Kasumi-1 (cell line): ENCODE data around the gene CUL9.

Source experiments
- DNase-seq, 2 experiments: peaks; one replicate each; lab custom pipeline; 2025; lab: John Stamatoyannopoulos, UW

The CUL9 gene

GRCh38 chr6:43257367-43258145, 75.6 kb downstream of the CUL9 start:
- DNase-seq = no peak

- no peak for DNase-seq
Measured at GRCh38 chr6:43258180-43258579, 76.2 kb downstream of the CUL9 start.

- DNase-seq = no peak
Measured at GRCh38 chr6:43258807-43259686, 77.1 kb downstream of the CUL9 start.

DNA sequence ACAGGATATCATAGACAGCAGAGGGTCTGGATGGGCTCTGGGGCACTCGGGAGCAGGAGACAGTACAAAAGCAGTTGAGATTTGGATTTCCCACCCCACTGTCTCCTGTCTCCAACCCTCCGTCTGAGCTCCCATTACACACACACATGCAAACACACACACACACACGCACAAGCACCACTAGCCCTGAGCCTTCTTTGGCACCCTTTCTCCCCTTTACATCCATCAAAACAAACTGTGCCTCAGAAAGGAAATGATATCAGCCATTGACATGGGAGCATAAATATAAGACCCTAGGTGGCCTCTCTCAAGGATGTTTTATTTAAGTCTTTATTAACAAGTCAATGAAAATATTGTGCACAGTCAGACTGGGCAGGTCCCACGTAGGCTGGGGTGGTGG, 78.8 kb downstream of the CUL9 start:
- no peak for DNase-seq

DNA sequence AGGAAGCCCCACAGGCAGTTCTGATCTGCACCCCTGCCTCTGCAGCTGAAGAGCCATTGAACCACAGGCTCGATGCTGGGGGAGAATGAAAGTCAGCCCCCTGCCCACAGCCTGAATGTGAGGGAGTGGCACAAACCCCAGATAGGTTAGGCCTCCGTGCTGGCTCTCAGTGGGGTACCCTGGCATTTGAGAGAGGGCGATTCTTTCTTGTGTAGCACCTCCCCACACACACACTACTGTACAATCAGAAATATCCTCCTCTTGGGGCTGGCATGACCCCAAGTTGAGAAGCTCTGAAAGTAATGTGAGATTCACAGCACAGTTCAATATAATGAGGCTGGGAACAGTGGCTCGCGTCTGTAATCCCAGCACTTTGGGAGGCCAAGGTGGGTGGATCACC, 79.2 kb downstream of the CUL9 start:
- DNase-seq = no peak

DNA sequence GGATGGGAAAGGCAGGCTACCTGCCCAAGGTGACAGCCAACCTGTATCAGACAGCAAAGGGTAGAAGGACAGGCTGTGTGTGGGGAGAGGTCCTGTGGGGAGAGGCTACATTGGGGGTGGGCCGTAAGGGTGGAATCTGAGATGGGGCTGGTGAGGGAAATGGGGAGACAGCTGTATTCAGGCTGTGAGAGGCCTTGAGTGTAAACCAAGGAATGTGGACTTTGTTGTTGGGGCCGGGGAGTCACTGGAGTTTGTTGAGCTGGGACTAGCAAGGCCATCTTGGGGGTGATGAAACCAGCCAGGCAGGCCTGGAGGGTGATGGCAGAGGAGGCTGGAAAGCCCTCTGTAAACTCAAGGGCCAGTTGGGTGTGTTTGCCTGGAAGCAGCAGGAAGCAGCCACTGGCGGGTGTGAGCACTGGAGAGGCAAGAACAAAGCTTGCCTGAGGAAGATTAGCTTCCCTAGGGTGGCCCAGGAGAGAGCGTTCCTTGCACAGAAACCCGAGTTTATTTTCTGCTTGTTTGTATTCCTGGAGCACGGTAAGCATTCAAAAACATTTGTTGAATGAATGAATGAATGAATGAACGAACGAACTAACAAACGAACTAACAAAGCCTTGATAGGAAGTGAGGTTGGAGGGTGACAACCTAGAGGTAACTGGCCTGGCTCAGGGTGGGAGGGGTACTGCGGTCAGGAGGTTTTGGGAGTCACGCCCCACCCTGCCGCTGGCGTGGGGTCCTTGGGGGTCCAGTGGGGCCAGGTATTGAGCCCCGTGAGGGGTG, 80.2 kb downstream of the CUL9 start:
- DNase-seq = no peak

GRCh38 chr6:43262780-43263313, 80.9 kb downstream of the CUL9 start:
- DNase-seq = no peak

GRCh38 chr6:43263314-43264178, 81.5 kb downstream of the CUL9 start:
- peak; percentile 66 to 74 for DNase-seq

DNA sequence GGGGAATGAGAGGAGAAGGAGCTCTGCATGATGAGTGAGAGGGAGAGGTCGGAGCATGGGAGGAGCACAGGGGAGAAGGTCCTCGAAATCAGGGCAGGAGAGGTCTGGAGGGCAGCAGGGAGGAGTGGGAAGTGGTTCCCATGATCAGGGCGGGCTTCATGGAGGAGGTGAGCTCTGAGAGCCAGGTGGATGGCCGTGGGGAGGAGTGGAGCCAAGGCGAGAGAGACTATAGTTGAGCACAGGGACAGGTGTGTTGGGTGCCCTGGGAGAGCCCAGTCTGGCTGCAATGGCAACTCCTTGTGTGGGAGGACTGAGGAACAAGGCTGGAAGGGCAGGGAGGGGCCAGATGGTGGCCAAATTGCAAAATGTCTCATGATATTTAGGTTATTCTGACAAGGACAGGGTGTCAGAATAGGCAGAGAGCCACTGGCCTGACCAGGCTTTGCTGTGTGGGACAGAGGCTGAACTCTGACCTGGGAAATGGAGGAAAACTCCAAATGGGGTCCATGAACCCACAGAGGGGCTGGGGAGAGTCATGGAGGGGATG, 82.7 kb downstream of the CUL9 start:
- DNase-seq = no peak

DNA sequence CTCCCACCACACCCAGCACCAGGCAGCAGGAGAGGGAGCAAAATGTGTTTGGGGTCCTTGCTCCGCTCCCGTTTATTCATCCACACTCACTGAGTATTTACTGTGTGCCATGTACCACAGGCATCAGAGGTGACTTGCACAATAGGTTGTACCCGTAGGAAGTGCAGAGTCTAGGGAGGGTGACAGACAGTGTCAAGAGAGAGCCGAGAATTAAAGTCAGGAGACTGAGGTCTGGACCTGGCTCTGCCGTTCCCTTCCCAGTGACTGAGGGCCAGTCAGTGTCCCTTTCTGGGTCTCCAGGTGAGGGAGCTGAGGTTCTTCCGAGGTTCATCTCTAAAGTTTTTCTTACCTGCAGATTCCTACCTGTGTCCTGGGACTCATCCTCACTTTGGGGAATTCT, 83.6 kb downstream of the CUL9 start:
- DNase-seq = no peak

DNA sequence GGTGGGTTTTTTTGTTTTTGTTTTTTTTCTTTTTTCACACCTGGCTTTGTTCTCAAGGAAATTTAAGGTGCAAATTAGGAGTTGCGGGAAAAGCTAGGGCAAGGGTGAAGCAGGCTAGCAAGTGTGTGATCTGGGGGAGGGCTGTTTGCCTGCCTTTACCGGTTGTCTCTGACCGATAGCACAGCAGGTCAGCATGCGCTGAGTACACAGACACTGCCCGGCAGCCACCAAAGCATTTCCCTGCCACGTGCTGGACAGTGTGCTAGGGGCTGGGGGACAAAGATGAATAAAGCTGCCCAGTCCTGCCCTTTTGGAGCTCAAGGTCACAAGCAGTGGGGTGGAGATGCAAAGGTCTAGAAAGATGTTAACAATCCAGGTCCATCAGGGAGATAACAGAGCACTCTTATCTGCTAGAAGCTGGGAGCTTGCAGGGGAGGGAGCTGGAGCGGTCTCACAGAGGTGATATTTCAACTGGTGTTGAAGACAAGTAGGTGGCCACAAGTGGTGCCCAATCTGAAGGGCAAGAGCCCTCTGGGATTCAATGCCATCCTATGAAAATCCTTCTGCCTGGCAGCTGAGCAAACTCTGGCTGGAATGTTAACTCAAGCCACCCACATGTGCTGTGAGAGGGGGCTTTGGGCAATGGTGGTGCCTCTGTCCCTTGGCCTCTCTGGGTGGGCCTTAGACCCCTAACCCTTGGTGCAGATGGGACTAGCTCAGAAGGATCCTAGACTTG, 85.8 kb downstream of the CUL9 start:
- no peak for DNase-seq

GRCh38 chr6:43268355-43268700, 86.3 kb downstream of the CUL9 start:
- DNase-seq = no peak

DNA sequence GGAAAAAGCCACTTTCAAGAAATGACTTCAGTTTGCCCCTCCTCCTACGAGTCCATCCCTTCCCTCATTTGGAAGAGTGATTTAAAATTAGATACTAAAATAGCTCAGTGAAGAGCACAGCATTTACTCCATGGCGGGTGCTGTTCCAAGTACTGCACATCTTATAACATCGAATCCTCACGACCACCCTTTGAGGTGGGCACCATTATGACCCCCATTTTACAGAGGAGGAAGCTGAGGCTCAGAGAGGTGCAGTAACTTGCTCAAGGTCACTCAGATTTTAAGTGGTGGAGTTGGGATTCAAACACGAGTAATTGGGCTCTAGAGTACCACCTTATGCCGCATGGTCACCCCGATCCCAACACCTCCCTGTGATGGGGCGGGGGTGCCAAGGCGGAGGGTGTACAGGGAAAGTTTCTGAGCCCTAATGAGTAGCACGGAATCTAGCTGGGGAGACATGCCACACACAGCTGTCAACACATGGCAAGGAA, 86.8 kb downstream of the CUL9 start:
- DNase-seq = no peak

GRCh38 chr6:43269273-43270007, 87.4 kb downstream of the CUL9 start:
- DNase-seq = no peak

GRCh38 chr6:43271103-43271815, 89.3 kb downstream of the CUL9 start:
- no peak for DNase-seq

- DNase-seq = no peak
Measured at GRCh38 chr6:43271944-43272343, 89.9 kb downstream of the CUL9 start.

- no peak for DNase-seq
Measured at GRCh38 chr6:43273707-43274106, 91.7 kb downstream of the CUL9 start.
